ENCODE measurements around the gene MEF2C.

MEF2C gene

DNA sequence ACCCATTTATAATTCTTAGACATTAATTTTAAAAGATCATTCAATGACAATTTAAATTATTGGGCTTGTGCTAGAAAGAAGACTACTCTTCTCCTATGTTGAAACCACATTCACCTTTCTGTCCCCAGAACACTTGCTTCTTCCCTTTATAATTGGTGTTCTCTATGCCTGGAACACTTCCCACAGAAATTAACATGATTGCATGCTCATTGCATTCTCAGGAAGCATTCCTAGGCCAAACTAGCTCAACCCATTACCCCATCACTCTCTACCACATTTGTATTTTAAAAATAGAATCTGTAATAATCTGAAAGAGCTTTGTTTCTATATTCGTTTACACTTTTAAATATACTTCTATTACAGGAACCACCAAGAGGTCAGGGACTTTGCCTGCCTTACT, 184.7 kb downstream of the MEF2C start:
- no peak for DNase-seq
- Mint-ChIP-seq H3K4me1 (peaks cover 5 to 9% of the 10 kb centered on the region in 2 donors), H3K27me3 (peaks cover 50 to 76% of the 10 kb centered on the region in 2 donors), H3K9me3 (no peaks in the 10 kb centered on the region), H3K27ac (no peak overlapping the region), H3K4me3 (no peak overlapping the region), H3K36me3 (no peaks in the 10 kb centered on the region)
- no peak for ATAC-seq (replicated peaks)

DNA sequence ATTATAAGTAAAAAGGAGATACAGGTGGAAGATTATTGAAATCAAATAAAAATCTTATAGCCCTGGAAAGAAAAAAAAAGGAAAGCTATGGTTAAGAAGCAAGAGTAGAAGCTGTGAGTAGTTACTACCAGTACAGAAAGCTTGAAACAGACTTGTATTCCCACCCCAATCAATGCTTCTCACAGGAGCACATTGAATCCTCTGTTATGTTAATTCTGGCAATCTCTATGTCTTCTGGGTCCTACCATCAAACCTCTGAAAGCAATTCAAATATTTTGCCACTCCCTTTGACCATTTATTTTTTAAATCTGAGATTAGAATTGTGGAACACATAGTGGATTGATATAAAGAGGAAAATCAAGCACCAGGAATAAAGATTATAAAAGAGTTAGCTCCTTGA, 186.5 kb downstream of the MEF2C start:
- peaks cover 20 to 22% of the 10 kb centered on the region in 2 donors for H3K4me1 Mint-ChIP-seq
- no peaks in the 10 kb centered on the region for H3K9me3 Mint-ChIP-seq
- no peaks in the 10 kb centered on the region for H3K36me3 Mint-ChIP-seq
- no peak overlapping the region for H3K4me3 Mint-ChIP-seq
- DNase-seq (no peak), ATAC-seq (replicated peaks) (no peak)
- H3K27ac Mint-ChIP-seq, result no peak overlapping the region
- H3K27me3 Mint-ChIP-seq, result peaks cover 63 to 80% of the 10 kb centered on the region in 2 donors

DNA sequence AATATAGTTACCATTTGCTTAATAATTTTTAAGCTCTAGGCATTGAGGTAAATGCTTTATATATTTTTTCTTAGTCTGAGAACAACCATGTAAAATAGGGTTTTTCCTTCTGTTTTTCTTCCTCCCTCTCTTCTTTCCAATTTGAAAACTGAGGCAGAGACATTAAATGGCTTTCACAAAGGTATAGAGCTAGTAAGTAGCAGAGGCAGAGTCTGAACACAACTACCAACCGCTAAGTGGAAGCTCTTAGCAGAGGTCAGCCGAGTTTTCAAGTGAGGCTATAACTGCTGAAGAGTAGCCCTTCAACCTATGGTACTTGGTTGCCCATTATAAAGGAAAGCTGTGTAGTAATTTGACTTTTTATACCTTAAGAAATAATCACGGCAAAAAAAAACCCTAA, 187.1 kb downstream of the MEF2C start:
- no peak overlapping the region for H3K27ac Mint-ChIP-seq
- DNase-seq (no peak), ATAC-seq (replicated peaks) (no peak)
- H3K4me1 Mint-ChIP-seq, result peaks cover 22 to 27% of the 10 kb centered on the region in 2 donors
- peaks cover 0 to 3% of the 10 kb centered on the region in 2 donors for H3K36me3 Mint-ChIP-seq
- H3K4me3 Mint-ChIP-seq, result no peak overlapping the region
- no peaks in the 10 kb centered on the region for H3K9me3 Mint-ChIP-seq
- H3K27me3 Mint-ChIP-seq, result peaks cover 68 to 80% of the 10 kb centered on the region in 2 donors

DNA sequence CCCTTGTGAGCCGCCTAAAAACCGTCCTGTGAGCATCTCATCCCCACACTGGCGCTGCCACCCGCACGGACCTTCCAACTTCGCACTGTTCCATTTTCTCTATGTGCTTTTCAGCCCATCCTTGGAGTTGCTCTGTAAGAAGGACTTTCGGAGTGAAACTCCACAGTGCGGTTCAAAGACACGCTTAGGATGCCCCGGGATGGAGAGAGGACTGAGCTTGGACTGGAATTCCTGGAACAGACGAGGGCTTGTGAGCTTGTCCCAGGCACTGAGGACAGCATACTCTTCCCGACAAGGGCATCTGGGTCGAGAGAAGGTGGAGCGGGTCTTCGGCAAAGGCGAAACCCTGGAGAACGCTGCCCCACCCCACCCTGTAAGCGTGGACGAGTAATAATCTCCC, 187.8 kb downstream of the MEF2C start:
- peaks cover 29 to 34% of the 10 kb centered on the region in 2 donors for H3K4me1 Mint-ChIP-seq
- H3K27ac Mint-ChIP-seq, result no peak overlapping the region
- no peaks in the 10 kb centered on the region for H3K9me3 Mint-ChIP-seq
- H3K27me3 Mint-ChIP-seq, result peaks cover 73 to 83% of the 10 kb centered on the region in 2 donors
- ATAC-seq (replicated peaks) (no peak), DNase-seq (no peak)
- peak overlapping the region in 1 of 2 donors; percentile 37 for H3K4me3 Mint-ChIP-seq
- peaks cover 3 to 9% of the 10 kb centered on the region in 2 donors for H3K36me3 Mint-ChIP-seq

DNA sequence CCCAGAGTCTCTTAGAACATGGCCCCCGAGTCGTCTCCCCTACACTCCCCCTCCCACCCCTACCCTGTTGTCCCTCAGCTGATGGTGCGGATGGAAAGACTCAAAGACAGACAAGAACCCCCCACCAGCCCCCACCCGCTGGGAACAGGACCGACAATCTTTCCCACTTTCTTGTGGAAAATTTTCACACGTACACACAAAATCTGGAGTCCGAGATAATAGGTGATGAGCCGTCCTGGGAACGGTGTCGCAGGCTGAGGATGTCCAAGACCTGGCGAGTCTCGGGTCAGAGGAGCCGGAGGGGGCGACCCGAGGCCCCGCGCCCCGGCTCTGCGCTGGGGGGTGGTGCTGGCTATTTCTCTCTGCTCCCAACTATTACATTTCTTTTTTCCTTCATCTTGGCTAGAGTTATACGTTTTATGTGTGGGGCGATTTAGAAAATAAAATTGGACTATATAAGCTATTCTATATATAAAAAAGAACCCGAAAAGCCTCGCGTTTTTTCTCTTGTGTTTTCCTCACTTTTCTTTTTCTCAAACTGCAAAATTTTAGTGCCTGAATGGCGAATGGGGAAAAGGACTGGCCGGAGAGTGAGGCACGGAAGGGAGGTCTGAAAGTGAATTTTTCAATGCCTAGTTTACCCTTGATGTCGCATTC, 188.8 kb downstream of the MEF2C start:
- H3K4me1 Mint-ChIP-seq, result peaks cover 30 to 36% of the 10 kb centered on the region in 2 donors
- peak overlapping the region in 1 of 2 donors; percentile 28 for H3K4me3 Mint-ChIP-seq
- H3K36me3 Mint-ChIP-seq, result peaks cover 3 to 9% of the 10 kb centered on the region in 2 donors
- H3K27ac Mint-ChIP-seq, result peak overlapping the region; percentile 63
- no peak for ATAC-seq (replicated peaks)
- no peak for DNase-seq
- no peaks in the 10 kb centered on the region for H3K9me3 Mint-ChIP-seq
- H3K27me3 Mint-ChIP-seq, result peaks cover 63 to 84% of the 10 kb centered on the region in 2 donors

DNA sequence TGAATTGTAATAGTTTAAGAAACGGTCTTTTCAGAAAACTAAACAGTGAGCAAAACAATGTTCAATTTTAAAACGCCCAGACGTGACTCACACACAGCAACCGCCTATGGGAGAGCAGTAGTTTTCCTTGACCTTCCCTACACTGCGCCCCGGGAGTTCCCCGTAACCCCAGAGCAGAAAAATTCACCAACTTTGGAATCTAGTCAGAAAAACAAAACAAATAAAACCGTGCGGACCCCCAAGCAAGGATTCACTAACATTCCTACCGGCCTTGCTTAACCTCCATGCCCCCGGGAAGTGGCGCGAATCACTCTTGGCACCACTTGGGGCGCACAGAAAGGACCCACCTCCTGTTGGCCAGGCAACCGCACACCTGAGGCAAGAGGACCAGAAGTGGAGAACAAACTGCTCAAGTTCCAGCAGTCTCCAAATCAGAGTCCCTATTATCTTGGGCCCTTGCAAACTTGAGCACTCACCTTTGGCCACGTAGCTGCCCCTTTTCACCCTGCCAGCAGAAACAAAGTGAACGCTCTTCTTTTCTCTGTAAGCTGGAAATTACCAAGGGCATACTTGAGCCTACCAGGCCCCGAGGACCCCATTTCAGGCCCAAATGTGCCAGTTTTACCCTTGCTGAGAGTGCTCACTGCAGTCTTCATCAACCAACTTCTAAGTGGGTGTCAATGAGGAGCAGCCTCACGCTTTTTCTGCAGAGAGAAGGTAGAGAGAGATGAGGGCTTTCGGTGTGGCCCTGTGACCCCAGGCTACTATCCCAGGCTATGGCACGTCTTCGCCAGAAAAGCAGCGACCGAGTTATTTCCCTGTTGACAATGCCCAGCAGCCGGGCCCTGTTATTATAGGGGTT, 189.7 kb downstream of the MEF2C start:
- H3K36me3 Mint-ChIP-seq, result peaks cover 3 to 9% of the 10 kb centered on the region in 2 donors
- DNase-seq, result no peak
- H3K4me3 Mint-ChIP-seq, result peak overlapping the region; percentile 30 to 68
- peaks cover 64 to 92% of the 10 kb centered on the region in 2 donors for H3K27me3 Mint-ChIP-seq
- ATAC-seq (replicated peaks), result peak in 1 of 2 donors; percentile 38
- peaks cover 31 to 36% of the 10 kb centered on the region in 2 donors for H3K4me1 Mint-ChIP-seq
- H3K27ac Mint-ChIP-seq, result peak overlapping the region; percentile 88
- H3K9me3 Mint-ChIP-seq, result no peaks in the 10 kb centered on the region

DNA sequence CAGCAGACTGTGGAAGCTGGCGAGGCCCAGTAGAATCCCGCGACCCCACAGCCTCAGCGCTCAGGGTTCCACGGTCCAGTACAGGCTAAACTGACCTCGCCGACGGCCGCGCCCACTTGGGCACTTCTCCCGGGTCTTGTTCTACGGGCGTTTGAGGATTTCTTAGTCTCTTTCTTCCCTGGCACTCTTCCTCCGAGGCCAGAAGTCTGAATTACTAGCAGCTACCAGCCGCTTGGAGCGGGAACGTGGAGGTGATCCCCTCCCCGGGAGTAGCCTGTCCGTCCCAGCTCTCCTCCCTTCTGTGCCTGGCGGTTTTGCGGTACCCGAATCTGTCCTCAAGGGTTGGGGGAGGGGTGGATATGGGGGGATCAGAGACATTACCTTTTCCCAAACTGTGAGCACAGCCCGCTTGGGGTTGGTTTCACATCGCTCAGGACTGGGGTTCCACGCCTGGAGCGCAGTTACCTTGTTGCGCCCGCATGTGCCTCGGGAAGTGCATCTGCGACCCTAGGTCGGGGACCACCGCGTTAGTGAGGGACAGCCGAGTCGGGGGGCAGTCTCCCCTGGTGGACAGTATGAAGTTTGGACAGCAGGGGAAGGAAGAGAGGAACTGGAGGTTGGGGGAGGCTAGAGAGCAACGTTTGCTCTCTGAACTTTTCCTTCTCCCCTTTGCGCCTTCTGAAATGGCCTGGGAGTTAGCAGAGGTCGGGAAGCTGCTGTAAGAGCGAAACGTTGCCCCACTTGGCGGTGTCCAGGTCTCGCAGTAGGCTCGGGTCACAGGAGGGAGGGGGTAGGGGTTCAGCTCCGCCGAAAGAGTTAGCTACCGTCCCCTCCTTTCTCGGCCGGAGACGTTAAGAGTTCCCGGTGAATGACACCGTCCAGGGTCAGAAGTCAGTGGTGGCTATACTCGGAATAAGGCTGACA, 190.8 kb downstream of the MEF2C start:
- H3K9me3 Mint-ChIP-seq, result no peaks in the 10 kb centered on the region
- H3K4me3 Mint-ChIP-seq, result peak overlapping the region; percentile 68
- no peak for DNase-seq
- no peak for ATAC-seq (replicated peaks)
- H3K36me3 Mint-ChIP-seq, result peaks cover 3 to 9% of the 10 kb centered on the region in 2 donors
- H3K27me3 Mint-ChIP-seq, result peaks cover 60 to 85% of the 10 kb centered on the region in 2 donors
- peaks cover 31 to 36% of the 10 kb centered on the region in 2 donors for H3K4me1 Mint-ChIP-seq
- peak overlapping the region; percentile 88 for H3K27ac Mint-ChIP-seq

DNA sequence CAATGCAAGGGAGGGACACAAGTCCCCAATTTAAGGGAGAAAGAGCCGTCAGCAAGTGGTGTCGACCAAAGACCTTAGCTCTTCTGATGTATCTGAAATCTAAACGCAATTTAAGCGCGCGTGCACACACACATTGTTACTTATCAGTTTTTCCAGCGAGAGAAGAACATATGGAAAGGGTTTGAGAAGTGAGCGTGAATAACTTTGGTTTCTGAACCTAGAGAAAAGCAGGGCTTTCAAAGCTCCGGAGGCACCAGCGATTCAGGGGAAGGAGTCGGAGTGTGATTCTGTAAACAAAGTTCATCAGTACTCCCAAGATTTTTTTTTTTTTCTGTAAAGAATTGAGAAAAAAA, 191.8 kb downstream of the MEF2C start:
- Mint-ChIP-seq H3K9me3 (no peaks in the 10 kb centered on the region), H3K4me3 (peak overlapping the region; percentile 78 to 80), H3K27ac (peak overlapping the region; percentile 93), H3K27me3 (peaks cover 56 to 84% of the 10 kb centered on the region in 2 donors), H3K4me1 (peaks cover 31 to 36% of the 10 kb centered on the region in 2 donors), H3K36me3 (peaks cover 3 to 9% of the 10 kb centered on the region in 2 donors)
- no peak for ATAC-seq (replicated peaks)
- DNase-seq, result no peak

DNA sequence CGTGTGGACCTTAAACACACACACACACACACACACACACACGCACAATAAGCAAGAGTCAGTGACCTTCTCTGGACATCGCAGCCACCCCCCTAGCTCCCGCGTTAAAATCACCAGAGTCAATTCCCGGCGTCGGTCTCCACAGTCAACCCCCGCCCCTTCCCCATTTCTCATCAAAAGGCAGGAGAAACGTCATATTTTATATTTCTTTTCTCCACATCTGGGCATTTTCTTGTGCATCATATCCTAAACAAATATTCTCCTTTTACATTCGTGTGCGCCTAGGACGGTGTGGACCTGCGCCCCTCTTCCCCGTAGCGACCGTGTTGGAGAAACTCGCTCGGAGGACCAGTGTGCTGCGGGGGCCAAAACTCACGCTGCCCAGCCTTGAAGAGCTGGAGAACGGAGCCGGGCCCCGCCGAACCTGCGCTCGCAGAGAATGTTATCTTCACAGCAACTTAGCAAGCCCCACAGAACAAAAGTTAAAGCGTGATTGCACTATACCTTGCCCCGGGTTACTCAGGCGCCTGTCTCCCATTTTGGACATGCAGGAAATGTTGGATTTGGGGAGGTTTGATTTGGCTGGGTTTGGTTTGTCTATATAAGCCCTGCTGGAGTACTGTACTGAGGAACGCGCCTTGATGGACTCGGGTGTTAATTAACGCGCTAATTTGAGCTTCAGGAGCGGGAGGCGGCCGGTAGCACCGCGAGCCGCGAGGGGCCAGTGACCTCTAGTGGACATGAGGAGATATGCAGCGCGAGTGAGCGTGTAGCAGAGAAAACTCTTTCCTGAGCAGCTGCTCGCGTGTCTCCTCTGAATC, 192.4 kb downstream of the MEF2C start:
- Mint-ChIP-seq H3K36me3 (peaks cover 3 to 9% of the 10 kb centered on the region in 2 donors), H3K27ac (peak overlapping the region; percentile 93), H3K9me3 (no peaks in the 10 kb centered on the region), H3K27me3 (peaks cover 57 to 85% of the 10 kb centered on the region in 2 donors), H3K4me1 (peaks cover 29 to 36% of the 10 kb centered on the region in 2 donors), H3K4me3 (peak overlapping the region; percentile 78 to 80)
- DNase-seq (peak; percentile 53), ATAC-seq (replicated peaks) (peak; percentile 78 to 79)

DNA sequence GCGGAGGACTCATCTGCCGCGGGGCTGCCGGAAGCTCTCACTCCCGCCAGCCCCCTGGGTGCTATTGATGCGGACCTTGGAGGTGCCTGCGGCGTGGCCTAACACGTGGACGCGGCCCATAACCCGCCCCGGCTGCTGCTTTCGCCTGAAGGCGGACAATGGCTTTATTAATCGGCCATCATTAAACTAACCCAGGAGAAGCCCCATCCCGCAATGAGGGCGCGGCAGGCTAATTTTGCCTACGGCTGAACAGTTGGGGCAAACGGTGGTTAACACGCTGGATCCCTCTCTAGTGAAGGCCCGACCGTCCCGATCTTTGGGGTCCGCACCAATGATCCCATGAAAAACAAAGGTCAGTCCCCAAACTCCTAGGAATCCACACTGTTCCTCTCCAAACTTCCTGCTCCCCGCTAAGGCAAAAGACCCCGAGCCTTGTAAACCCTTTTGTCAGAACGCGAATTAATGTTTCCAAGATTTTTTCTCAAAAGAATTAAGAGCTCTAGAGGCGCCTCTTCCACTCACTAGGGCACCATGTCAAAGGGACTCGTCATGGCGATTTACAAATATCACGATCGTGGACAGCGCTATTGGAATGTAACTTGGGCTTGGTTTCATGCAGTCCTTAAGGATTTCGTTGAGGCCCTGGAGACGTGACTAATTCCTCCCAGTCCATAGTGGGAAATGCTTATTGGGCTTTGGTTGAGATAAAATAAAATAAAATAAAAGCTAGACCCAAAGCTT, 193.1 kb downstream of the MEF2C start:
- peaks cover 4 to 9% of the 10 kb centered on the region in 2 donors for H3K36me3 Mint-ChIP-seq
- H3K4me3 Mint-ChIP-seq, result peak overlapping the region; percentile 78 to 80
- no peak for ATAC-seq (replicated peaks)
- H3K27ac Mint-ChIP-seq, result peak overlapping the region; percentile 93
- H3K4me1 Mint-ChIP-seq, result peaks cover 28 to 36% of the 10 kb centered on the region in 2 donors
- peaks cover 60 to 87% of the 10 kb centered on the region in 2 donors for H3K27me3 Mint-ChIP-seq
- H3K9me3 Mint-ChIP-seq, result no peaks in the 10 kb centered on the region
- no peak for DNase-seq

DNA sequence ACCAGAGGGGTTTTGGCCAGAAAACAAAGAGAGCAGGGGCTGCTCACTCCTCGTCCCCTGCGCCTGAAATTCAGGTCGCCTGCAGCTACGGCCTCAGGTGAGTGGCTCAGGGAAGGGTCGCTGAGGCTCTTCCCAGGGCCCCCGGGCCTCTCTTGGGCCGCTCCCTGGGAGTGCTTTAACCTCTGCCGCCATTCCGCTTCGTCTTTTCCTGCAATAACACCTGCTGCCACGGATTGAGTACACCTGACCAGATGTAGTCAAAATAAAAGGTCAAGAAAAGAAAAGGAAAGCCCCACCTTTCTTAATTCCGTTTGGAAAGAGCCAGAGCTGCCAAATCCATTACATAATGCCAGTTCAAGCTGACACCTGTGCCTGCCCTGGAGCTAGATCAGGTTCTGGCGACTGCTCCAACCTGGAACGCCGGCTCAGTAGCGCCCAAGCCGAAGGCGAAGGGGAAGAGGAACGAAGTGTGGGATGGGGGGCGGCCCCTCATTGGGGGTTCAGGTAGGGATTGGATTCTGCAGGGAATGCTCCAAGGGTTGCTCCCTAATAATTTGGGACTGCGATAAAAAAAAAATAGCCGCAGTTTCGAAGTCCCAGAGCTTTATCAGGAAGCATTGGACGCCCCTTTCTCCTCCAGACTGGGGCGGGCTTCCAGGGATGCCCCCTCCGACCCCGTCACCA, 193.9 kb downstream of the MEF2C start:
- Mint-ChIP-seq H3K4me3 (peak overlapping the region in 1 of 2 donors; percentile 21), H3K9me3 (no peaks in the 10 kb centered on the region), H3K36me3 (peaks cover 4 to 9% of the 10 kb centered on the region in 2 donors), H3K27me3 (peaks cover 62 to 87% of the 10 kb centered on the region in 2 donors), H3K4me1 (peaks cover 25 to 42% of the 10 kb centered on the region in 2 donors), H3K27ac (peak overlapping the region; percentile 73)
- ATAC-seq (replicated peaks) (no peak), DNase-seq (no peak)

Measured in stimulated activated naive B cell treated with anti-CD40 and anti-IgM and Interleukin-4, amounts not matched to agents 10 μg/mL and 1 μg/mL and 100 μg/mL, for 72 hours (primary cell).